Activated naive CD4-positive, alpha-beta T cell treated with anti-CD3 and anti-CD28 coated beads, Interleukin-2, amount 50 U/mL, for 72 hours (primary cell): ENCODE results near the gene SLC9C2. TPM values are rescaled to one million over a fixed set of nuclear protein-coding genes. Genes with fewer than 3 reads are reported as not detected.
"Not testable (repeated sequence)": the region's sequence is repeated elsewhere in the genome, so short reads cannot be mapped to it uniquely, and the experiment has no call there.

ENCODE experiments used
- ATAC-seq, 2 donors: fragments of 150-1000 bp; cut with Tn5 transposase; 2 replicates each; pipeline ENCODE4 v1.10.0; 2021; ENCODE audit warnings: mild to moderate bottlenecking in 2 of 2, moderate library complexity in 2 of 2
- DNase-seq, 2 donors: peaks; one replicate each; pipeline ENCODE4 v3.0.0; 2021 to 2022; ENCODE audit warnings: low spot score in 2 of 2
- H3K27ac Mint-ChIP-seq, 2 donors: one replicate each; pipeline ENCODE4 v1.8.0; 2022; ENCODE audit warnings: mild to moderate bottlenecking in 2 of 2, mixed read lengths in 2 of 2
- H3K36me3 Mint-ChIP-seq, 2 donors: one replicate each; pipeline ENCODE4 v1.8.0; 2022; ENCODE audit warnings: mixed read lengths in 2 of 2
- H3K9me3 Mint-ChIP-seq, 2 donors: one replicate each; pipeline ENCODE4 v1.8.0; 2022; ENCODE audit warnings: mixed read lengths in 2 of 2
- total RNA-seq, 2 donors: library from RNA; stranded (reverse); gene quantifications; one replicate each; pipeline ENCODE4 v1.2.3, GENCODE V29; 2022

The SLC9C2 gene
- total RNA-seq, 2 donors from 2014 or later: not detected

DNA sequence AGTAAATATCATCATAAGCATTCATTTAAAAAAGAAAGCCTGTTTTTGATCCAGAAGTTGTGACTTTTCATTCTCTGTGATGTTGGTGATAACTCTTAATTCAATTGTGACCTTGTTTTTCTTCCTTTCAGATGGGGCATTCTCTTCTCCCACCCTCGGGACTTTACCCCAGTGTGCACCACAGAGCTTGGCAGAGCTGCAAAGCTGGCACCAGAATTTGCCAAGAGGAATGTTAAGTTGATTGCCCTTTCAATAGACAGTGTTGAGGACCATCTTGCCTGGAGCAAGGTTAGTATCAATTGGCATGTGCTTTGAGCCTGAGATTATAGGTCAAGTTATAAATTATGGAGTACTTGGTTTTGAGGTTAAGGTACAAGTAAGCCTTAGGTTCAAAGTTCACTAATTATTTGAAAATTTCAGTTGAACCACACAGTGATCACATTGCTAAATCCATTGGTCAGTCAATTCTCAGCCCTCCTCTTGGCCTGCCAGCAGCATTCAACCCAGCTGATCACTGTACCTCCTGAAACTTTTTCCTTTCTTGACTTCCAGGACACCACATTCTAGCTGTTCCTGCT, 121.6 kb downstream of the SLC9C2 start:
- Mint-ChIP-seq H3K36me3 (peaks cover 27 to 39% of the 10 kb centered on the region in 2 donors), H3K9me3 (no peaks in the 10 kb centered on the region), H3K27ac (peak overlapping the region; percentile 13 to 23)
- DNase-seq (no peak), ATAC-seq (no peak)

DNA sequence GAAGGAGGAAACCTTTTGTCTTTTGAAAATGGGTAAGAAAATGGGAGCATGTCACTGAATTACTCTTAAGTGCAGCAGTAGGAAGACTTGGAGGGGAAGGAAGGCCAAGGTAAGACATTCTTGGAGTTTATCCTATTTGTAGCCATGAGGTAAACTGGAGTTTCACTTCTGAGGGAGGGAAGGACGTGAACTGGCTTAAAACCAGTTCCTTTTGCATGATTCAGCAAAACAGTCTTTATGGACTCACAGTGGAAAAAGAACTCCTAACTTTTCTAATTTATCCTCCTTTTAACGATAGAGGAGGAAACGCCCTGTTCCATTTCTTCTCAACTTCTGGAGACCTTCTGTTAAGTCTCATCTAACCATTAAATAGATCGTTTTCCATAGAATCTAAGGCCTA, 123.2 kb downstream of the SLC9C2 start:
- no peak overlapping the region for H3K27ac Mint-ChIP-seq
- peaks cover 20 to 29% of the 10 kb centered on the region in 2 donors for H3K36me3 Mint-ChIP-seq
- H3K9me3 Mint-ChIP-seq: no peaks in the 10 kb centered on the region
- ATAC-seq (no peak), DNase-seq (no peak)

DNA sequence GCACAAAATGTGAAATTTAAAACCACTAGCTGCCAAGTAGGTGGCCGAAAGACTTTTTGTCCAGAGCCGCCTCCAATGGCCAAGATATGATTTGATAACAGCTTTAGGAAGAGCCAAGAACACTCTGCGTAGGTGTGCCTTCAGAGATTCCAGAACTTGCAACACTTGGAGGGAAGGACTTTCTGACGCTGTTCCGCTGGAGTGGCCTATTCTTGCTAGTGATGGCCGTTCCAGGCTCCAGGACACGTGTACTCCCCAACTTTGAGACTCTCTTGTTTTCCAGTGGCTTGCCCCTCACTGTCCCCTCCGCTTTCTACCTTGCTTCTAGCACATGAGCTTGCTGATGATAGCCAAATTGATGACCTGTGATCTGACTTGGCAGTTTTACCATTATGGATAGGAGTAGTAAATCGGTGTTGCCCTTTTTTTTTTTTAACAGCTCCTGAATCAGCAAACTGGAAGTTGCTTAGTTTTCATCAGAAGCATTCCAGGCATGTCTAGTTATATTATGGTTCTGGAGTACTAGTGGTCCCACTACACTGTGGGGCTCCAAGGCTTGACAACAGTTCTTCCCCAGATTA, 124.7 kb downstream of the SLC9C2 start:
- Mint-ChIP-seq H3K9me3 (no peaks in the 10 kb centered on the region), H3K27ac (peak overlapping the region; percentile 46 to 92), H3K36me3 (peaks cover 20 to 41% of the 10 kb centered on the region in 2 donors)
- no peak for DNase-seq
- ATAC-seq: no peak

DNA sequence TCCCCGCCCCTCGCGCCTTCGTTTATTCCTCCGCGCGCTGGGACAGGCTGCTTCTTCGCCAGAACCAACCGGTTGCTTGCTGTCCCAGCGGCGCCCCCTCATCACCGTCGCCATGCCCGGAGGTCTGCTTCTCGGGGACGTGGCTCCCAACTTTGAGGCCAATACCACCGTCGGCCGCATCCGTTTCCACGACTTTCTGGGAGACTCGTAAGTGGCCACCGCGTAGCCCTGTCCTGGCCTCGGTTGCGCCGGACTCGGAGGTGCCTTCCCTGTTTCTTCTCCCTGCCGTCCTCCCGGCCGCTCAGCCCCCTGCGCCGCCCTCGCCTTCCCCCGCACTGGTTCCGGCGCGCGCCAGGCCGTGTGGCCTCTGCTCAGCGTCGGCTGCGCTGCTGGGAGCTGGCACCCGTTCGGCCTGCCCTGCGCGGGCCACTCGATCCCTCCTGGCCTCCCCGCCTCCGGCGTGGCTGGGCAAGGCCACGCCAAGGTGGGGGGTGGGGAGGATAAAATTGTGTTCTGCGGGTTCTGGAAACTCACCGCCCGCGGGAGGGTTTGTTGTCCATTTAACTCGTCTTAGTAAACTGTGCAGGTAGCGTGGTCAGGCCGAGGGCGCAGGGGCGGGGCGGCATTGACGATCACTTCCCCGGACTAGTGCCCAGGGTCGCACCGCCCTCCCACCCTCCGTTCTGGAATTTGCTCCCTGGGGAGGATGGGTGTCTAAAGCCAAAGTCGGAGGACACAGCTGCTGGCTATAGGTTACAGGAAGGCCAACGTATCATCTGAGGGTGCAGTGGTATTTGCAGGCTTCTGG, 125.4 kb downstream of the SLC9C2 start, which contains the start of gene PRDX6:
Gene PRDX6, plus strand, starts transcription at position 50 of the 808 bp plus-strand sequence. Its CDS starts 63 bp downstream, at position 113.
- H3K9me3 Mint-ChIP-seq: no peaks in the 10 kb centered on the region
- DNase-seq (peak in 1 of 2 donors; percentile 84), ATAC-seq (peak; percentile 28 to 33)
- H3K27ac Mint-ChIP-seq: peak within 1 kb of the TSS; percentile 70 to 92
- H3K36me3 Mint-ChIP-seq: peaks cover 20 to 38% of the 10 kb centered on the region in 2 donors

DNA sequence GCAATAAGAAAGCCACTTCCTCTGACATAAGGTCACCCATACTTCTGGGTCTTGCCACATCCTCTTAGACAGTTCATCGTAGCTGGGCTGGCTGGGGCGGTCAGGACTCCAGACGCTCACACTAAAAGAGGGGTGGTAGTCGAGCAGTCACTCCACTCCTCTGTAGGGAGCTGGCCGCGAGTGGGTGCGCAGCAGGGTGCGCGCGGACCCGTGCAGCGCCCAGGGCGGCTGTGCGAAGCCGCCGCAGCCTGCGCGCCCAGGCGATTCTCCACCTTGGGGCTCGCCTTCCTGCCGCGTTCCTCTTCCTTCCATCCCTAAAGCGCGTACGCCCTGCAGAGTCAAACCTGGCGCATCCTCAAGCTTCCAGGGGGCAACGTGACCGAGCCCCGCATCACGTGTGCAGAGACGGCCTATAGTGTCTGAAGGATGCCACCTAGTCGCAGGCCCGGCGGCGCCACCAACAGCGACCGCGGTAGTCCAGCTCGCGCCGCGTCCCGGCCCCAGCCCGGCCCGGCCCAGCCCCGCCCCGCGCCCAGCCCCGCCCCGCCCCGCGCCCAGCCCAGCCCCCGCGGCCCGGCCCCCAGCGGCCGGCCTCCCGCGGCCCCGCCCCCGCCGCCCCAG, 126.1 kb downstream of the SLC9C2 start:
- DNase-seq: peak; percentile 76 to 85

DNA sequence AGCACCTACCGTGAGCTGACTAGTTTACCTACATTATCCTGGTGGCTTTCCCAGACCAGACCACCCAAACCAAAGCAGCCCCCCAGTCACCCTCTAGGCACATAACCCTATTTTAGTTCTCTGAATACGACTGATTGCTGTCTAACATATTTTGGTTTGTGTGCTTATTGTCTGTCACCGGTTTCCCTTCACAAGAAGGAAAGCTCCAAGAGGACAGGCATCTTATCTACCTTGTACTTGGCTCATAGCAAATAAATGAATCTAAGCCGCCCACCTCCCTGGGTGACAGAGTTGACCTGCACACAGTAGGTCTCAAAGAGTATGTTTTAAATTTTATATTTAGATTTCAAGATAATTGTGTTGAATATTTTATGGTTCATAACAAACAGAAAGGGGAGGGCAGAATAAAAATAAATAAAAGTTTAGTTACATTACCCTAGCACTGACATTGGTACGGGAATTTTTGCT, 126.6 kb downstream of the SLC9C2 start:
- Mint-ChIP-seq H3K27ac (peak overlapping the region; percentile 15 to 92), H3K9me3 (peaks cover 11% of the 10 kb centered on the region in 2 donors), H3K36me3 (peaks cover 22 to 39% of the 10 kb centered on the region in 2 donors)
- DNase-seq (no peak), ATAC-seq (no peak)

More for the DNA sequence above, 126.1 kb downstream of the SLC9C2 start:
- Mint-ChIP-seq H3K36me3 (peaks cover 20 to 38% of the 10 kb centered on the region in 2 donors), H3K27ac (peak overlapping the region; percentile 70 to 92), H3K9me3 (peaks cover 5% of the 10 kb centered on the region in 2 donors)
- peak; percentile 84 to 92 for ATAC-seq

DNA sequence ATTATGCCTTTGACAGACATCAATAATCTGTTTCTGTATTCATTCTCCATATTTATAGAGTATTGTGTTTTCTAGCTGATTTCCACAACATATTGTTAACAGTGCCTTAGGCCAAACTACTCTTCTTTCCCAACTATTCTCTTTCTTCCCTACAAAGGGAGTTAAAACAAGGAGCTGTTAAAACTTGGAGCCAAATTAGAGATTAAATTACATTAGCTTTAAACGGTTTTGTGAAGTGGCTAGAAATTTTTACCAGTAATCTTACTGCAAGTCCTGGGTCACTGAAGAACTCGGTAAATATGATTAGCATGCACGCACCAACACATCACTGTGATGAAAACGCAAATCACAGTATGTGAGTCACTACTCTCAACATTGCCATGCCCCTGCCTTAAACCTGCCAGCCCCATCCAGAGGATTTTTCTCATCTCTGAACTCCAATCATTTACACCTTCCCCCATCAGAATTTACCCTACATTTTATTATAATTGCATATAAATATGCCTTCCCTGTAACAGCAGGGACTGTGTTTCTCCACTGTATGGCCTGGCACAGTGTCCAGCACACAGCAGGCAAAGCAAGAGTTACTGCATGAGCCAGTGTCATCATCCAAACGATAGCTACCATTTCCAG, 127.2 kb downstream of the SLC9C2 start:
- H3K27ac Mint-ChIP-seq: peak overlapping the region; percentile 15 to 92
- H3K36me3 Mint-ChIP-seq: peaks cover 27 to 45% of the 10 kb centered on the region in 2 donors
- DNase-seq (peak in 1 of 2 donors; percentile 6), ATAC-seq (peak in 1 of 2 donors; percentile 42)
- peaks cover 14 to 16% of the 10 kb centered on the region in 2 donors for H3K9me3 Mint-ChIP-seq

DNA sequence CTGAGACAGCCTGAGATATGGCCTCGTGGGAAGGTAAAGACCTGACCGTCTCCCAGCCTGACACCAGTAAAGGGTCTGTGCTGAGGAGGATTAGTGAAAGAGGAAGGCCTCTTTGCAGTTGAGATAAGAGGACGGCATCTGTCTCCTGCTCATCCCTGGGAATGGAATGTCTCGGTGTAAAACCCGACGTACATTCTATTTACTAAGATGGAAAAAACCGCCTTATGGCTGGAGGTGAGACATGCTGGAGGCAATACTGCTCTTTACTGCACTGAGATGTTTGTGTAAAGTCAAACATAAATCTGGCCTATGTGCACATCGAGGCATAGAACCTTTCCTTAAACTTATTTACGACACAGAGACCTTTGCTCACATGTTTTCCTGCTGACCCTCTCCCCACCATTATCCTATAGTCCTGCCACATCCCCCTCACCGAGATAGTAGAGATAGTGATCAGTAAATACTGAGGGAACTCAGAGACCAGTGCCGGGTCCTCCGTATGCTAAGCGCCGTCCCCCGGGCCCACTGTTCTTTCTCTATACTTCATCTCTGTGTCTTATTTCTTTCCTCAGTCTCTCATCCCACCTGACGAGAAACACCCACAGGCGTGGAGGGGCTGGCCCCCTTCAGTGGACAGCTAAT, 128.0 kb downstream of the SLC9C2 start:
- peaks cover 35 to 47% of the 10 kb centered on the region in 2 donors for H3K36me3 Mint-ChIP-seq
- DNase-seq, H3K27ac Mint-ChIP-seq, ATAC-seq: not testable (repeated sequence)
- peaks cover 19 to 22% of the 10 kb centered on the region in 2 donors for H3K9me3 Mint-ChIP-seq

DNA sequence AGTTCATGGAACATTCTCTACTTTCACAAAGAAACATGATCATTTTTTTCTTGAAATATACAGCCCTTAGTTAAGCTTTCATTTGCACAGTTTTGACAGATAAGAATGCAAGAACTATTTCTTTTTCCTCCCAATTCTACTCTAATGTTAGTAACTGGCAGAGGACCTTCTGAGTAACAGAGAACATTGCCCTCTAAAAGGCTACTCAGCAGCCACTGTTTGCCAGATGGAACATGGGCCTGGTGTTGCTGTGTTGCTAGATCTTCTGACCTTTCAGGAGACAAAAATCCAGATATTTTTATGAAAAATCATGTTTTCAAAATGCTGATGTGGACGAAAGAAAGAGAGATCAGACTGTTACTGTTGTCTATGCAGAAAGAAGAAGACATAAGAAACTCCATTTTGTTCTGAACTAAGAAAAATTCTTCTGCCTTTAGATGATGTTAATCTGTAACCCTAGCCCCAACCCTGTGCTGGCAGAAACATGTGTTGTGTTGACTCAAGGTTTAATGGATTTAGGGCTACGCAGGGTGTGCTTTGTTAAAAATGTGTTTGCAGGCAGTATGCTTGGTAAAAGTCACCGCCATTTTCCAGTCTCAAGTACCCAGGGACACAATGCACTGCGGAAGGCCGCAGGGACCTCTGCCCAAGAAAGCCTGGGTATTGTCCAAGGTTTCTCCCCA, 128.6 kb downstream of the SLC9C2 start:
- peak overlapping the region in 1 of 2 donors; percentile 79 for H3K27ac Mint-ChIP-seq
- no peak for ATAC-seq
- H3K9me3 Mint-ChIP-seq: peaks cover 22 to 25% of the 10 kb centered on the region in 2 donors
- peaks cover 39 to 43% of the 10 kb centered on the region in 2 donors for H3K36me3 Mint-ChIP-seq
- DNase-seq: no peak

DNA sequence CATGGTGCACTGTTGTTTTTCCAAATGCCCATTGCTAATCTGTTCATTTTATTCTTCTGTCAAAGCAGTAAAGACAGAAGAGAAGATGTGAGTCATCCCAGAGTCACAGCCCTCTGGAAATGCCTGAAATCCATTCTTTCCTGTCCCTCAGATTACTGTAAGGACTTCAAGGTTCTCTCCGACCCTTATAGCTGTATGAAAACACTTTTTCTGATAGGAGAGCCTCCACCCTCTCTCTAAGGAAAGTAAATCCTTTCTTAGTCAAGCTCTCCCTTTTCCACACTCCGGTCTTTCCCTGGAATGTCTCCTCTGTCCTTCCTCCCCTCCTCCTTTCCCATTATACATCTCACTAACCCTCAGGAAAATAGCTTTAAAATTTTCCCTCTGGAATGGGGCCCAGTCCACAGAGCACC, 129.3 kb downstream of the SLC9C2 start:
- H3K9me3 Mint-ChIP-seq: peaks cover 25 to 26% of the 10 kb centered on the region in 2 donors
- H3K27ac Mint-ChIP-seq: peak overlapping the region in 1 of 2 donors; percentile 79
- no peak for ATAC-seq
- peaks cover 43 to 49% of the 10 kb centered on the region in 2 donors for H3K36me3 Mint-ChIP-seq
- no peak for DNase-seq

DNA sequence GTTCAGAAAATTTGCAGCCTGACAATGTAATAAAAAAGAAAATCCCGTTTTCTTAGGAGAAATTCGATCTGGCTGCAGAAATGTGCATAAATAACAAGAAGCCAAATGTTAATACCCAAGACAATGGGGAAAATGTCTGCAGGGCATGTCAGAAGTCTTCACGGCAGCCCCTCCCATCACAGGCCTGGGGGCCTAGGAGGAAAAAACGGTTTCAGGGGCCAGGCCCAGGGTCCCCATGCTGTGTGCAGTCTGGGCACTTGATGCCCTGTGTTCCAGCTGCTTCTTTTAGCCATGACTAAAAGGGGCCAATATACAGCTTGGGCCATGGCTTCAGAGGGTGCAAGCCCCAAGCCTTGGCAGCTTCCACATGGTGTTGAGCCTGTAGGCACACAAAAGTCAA, 132.3 kb downstream of the SLC9C2 start:
- peaks cover 33 to 36% of the 10 kb centered on the region in 2 donors for H3K9me3 Mint-ChIP-seq
- no peak for ATAC-seq

DNA sequence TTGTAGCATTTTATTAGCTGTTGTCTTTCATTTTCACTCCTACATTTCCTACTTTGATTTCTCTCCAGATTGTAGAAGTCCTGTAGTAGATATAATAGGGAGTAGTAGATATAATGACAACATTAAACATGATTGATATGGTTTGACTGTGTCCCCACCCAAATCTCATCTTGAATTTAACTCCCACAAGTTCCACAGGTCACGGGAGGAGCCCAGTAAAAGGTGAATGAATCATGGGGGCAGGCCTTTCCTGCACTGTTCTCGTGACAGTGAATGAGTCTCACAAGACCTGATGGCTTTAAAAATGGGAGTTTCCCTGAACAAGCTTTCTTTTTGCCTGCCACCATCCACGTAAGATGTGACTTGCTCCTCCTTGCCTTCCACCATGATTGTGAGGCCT, 133.2 kb downstream of the SLC9C2 start:
- peaks cover 37 to 41% of the 10 kb centered on the region in 2 donors for H3K9me3 Mint-ChIP-seq
- no peak overlapping the region for H3K27ac Mint-ChIP-seq
- ATAC-seq (no peak), DNase-seq (no peak)
- peaks cover 59 to 81% of the 10 kb centered on the region in 2 donors for H3K36me3 Mint-ChIP-seq

More for the DNA sequence above, 132.3 kb downstream of the SLC9C2 start:
- Mint-ChIP-seq H3K36me3 (peaks cover 51 to 72% of the 10 kb centered on the region in 2 donors), H3K27ac (no peak overlapping the region)
- DNase-seq: no peak

DNA sequence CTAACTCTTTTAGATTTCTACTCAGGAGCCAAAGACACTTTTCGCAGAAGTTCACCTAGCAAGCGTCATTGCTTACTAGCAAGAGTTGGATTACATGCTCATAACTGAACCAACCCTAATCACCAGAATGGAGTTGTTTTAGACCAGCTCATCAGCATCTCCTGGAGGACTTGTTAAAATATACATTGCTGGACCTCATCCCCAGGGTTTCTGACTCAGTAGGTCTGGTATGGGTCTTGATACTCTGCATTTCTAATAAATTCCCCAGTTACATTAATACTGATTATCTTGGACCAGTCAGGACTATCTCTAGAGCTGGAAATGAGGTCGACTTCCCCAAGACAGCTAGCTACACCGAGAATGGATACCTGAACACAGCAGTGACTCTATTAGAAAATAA, 135.4 kb downstream of the SLC9C2 start:
- no peak for DNase-seq
- no peak for ATAC-seq
- peaks cover 76 to 89% of the 10 kb centered on the region in 2 donors for H3K36me3 Mint-ChIP-seq
- H3K9me3 Mint-ChIP-seq: peaks cover 46 to 58% of the 10 kb centered on the region in 2 donors
- no peak overlapping the region for H3K27ac Mint-ChIP-seq

DNA sequence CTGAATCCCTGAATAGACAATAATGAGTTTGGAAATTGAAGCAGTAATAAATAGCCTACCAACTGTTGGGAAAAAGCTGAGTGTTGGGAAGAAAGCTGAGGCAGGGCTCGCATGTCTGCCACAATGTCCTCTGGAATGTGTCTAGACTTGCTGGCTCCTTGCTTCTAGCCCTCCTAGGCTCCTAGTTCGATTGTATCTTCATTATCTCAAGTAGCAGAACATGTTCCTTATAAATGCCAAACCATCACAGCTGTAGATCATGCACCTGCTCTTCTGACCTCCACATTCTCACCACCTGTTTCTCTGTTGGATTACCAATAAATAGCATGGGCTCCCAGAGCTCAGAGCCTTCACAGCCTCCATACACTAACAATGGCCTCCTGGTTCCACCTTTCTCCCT, 138.7 kb downstream of the SLC9C2 start:
- H3K27ac Mint-ChIP-seq, ATAC-seq, DNase-seq: not testable (repeated sequence)
- Mint-ChIP-seq H3K36me3 (peaks cover 60 to 75% of the 10 kb centered on the region in 2 donors), H3K9me3 (peaks cover 20 to 41% of the 10 kb centered on the region in 2 donors)

DNA sequence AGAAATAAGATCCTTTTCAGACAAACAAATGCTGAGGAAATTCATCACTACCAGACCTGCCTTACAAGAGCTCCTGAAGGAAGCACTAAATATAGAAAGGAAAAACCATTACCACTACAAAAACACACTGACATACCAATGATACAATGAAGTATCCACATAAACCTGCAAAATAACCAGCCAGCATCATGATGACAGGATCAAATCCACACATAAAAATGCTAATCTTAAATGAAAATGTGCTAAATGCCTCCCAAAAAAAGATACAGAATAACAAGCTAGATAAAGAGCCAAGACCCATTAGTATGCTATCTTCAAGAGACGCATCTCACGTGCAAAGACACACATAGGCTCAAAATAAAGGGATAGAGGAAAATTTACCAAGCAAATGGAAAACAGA, 140.2 kb downstream of the SLC9C2 start:
- not testable (repeated sequence) for H3K27ac Mint-ChIP-seq, DNase-seq, ATAC-seq
- Mint-ChIP-seq H3K9me3 (peaks cover 17 to 34% of the 10 kb centered on the region in 2 donors), H3K36me3 (peaks cover 53 to 65% of the 10 kb centered on the region in 2 donors)
